Measurements from ENCODE around the gene GFY.

The GFY gene

DNA sequence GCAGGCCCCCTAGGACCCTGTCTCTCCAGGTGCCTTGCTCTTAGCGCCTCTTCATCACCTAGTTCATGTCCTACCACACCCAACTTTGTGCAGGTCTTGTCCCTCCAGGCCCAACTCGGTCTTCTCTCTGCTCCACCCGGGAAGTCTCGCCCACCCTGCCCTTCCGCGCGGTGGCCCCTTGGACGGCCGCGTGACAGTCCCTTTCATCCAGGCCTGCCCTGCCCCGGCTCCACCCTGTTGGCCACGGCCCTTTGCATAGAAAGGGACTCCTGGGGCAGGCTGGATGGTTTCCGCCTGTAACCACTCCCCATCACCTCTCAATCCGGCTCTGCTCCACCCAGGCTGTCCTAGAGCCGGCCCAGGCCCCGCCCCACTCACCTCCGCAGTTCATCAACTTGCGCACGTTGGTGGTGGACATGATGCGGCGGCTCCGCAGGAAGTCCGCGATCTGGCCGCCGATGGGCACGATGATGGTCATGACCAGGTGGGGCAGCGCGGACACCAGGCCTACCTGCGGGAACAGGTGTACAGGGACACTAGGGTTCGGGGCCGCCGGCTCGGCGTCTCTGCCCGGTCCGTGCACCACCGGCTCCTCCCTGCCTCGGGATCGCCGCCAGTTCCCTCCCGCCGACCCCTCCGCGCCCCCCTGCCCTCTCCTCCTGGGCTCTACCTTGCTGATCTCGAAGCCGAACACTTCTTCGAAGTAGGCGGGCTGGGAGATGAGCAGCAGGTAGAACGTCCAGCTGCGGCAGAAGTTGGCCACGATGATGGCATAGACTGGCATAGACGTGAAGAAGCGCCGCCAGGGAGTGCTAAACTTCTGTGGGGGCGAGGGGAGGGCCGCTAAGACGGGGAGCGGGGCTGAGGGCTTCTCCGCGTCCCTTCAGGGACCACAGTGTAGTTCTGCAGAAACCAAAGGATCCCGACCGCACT is 7.2 kb downstream of the GFY start:
- TF ChIP-seq, protein P1, sequence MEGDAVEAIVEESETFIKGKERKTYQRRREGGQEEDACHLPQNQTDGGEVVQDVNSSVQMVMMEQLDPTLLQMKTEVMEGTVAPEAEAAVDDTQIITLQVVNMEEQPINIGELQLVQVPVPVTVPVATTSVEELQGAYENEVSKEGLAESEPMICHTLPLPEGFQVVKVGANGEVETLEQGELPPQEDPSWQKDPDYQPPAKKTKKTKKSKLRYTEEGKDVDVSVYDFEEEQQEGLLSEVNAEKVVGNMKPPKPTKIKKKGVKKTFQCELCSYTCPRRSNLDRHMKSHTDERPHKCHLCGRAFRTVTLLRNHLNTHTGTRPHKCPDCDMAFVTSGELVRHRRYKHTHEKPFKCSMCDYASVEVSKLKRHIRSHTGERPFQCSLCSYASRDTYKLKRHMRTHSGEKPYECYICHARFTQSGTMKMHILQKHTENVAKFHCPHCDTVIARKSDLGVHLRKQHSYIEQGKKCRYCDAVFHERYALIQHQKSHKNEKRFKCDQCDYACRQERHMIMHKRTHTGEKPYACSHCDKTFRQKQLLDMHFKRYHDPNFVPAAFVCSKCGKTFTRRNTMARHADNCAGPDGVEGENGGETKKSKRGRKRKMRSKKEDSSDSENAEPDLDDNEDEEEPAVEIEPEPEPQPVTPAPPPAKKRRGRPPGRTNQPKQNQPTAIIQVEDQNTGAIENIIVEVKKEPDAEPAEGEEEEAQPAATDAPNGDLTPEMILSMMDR (IDR thresholded peaks at IDR 0.05; ENCODE audit: extremely low read depth, insufficient read depth, missing control alignments): no peak
- in situ Hi-C loops (cut with MboI; ENCODE audit: low pct_unique_long_range_greater_than_20kb, low sequenced_read_pairs, unreplicated experiment): no loop called here
- no peak for DNase-seq (ENCODE audit: low spot score)

DNA sequence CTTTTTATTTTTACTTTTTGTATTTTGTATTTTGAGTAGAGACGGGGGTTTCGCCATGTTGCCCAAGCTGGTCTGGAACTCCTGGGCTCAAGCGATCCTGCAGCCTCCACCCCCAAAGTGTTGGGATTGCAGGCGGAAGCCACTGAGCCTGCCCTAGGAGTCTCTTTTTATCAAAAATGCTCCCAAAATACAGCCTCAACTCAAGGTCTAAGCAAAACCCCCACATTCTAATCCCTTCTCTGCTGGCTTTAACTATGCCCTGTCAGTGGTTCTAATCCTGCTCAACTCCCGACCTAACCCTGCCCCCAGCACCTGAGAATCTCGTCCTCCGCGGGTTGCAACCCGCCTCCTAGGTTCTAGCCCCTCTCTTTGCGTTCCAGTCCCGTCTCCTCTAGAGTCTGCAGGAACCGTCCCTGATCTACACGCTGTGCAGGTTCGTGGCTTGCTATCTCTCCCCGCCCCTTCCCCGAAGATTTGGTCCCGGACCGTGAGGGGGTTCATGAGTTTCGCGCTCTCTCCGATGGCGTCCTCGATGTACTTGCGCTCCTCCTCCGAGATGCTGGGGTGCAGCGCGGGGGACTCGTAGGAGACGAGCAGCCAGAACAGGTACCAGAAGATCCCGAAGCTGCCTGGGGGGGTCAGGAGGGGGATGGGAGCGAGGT is 8.2 kb downstream of the GFY start:
- no peak for DNase-seq (ENCODE audit: low spot score)
- TF ChIP-seq, protein P1 (IDR thresholded peaks at IDR 0.05; ENCODE audit: extremely low read depth, insufficient read depth, missing control alignments): no peak
- in situ Hi-C loops (cut with MboI; ENCODE audit: low pct_unique_long_range_greater_than_20kb, low sequenced_read_pairs, unreplicated experiment): no loop called here

DNA sequence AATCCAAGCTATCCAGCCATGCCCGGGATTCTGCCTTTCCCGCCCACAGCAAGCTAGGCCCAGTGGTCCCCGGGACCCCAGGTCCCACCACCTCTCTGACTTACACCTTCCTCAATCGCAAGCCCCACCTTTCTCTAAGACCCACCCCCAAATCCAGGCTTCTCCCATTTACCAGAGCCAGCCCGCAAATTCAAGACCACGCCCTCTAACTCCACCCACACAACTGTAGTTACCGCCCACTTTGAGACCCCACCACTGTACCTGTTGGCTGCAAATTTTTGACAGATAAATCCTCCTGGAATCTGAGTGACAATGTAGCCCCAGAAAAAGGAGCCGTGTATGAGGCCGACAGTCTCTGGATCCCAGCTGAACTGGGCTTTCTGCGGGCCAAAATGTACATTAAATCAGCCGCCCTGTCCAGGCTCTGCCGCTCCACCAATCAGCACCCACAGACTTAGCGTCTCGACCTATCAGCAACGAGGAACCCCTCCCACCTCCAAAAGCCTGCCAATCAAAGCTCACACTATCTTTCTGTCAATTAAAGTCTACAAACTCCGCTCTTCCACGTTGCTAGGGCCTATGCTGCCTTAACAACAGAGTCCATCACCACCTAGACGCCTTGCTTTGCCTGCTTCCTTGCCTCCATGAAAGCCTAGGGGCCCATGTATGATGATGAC is 9.9 kb downstream of the GFY start:
- DNase-seq (ENCODE audit: low spot score): no peak
- in situ Hi-C loops (cut with MboI; ENCODE audit: low pct_unique_long_range_greater_than_20kb, low sequenced_read_pairs, unreplicated experiment): loop anchor here (5.0 kb wide), 1 partner anchor 43 kb away; no protein-coding TSS in a partner anchor
- TF ChIP-seq, protein P1 (IDR thresholded peaks at IDR 0.05; ENCODE audit: extremely low read depth, insufficient read depth, missing control alignments): no peak

DNA sequence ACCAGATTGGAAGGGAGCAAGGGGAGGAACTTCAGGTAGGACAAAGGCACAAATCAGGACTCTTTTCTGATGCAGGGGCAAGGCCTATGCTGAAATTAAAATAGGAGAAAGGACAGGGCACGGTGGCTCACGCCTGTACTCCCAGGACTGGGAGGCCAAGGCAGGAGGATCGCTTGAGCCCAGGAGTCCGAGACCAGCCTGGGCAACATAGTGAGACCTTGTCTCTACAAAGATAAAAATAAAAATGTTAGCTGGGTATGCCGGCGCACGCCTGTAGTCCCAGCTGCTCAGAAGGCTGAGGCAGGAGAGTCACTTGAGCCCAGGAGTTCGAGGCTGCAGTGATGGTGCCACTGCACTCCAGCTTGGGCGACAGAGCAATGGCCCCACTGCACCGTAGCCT is 10.5 kb downstream of the GFY start:
- in situ Hi-C loops (cut with MboI; ENCODE audit: low pct_unique_long_range_greater_than_20kb, low sequenced_read_pairs, unreplicated experiment): loop anchor here (5.0 kb wide), 1 partner anchor 43 kb away; no protein-coding TSS in a partner anchor

DNA sequence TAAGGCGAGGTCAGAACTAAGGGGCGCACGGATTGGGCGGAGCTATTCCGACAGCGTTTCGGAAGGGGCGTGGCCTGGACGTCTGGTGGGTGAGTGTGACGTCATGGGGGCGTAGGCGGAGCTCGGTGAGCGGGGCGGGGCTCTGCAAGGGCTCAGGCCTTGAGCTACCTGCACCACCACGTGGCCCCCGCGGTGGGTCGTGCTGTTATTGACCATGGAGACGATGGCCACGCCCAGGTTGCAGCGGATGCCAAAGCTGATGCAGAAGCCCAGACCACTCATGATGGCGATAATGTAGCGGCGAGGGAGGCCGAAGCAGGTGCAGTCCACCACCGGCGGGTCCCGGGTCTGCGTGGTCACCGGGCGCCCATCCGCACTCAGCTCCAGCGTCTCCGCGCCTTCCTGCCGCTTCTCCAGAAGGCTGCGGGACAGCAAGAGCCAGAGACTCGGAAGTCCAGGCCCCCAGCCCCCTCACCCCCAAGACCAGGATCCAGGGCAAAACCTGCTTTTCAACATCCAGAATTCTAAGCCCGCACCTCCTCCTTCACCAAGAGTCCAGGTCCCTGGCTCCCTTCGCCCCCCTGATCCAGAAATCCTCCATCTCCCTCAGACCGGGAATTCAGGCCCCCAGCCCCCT is 11.3 kb downstream of the GFY start:
- in situ Hi-C loops (cut with MboI; ENCODE audit: low pct_unique_long_range_greater_than_20kb, low sequenced_read_pairs, unreplicated experiment): loop anchor here (5.0 kb wide), 1 partner anchor 44 kb away; no protein-coding TSS in a partner anchor
- TF ChIP-seq, protein P1 (IDR thresholded peaks at IDR 0.05; ENCODE audit: extremely low read depth, insufficient read depth, missing control alignments): no peak
- peak; percentile 68 for DNase-seq (ENCODE audit: low spot score)

More for the DNA sequence above, 10.5 kb downstream of the GFY start:
- DNase-seq (ENCODE audit: low spot score): no peak
- TF ChIP-seq, protein P1 (IDR thresholded peaks at IDR 0.05; ENCODE audit: extremely low read depth, insufficient read depth, missing control alignments): no peak

DNA sequence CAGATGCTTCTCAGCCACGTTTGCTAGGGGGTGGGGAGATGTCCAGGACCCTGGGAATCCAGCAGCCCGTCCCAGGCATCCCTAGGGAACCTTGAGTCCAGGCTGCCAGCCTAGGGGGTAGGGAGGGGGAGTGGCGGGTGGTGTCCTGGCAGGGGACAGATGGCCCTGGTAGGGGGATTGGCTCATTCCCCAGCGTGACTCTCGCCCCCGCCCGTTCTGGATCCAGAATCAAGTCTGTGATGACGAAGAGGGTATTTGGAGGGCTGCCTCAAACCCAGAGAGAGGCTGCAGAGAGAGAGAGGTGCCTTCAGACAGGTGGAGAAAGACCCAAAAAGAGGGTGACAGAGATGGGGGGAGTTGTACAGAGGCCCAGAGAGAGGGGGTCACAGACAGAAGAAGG is 12.0 kb downstream of the GFY start:
- in situ Hi-C loops (cut with MboI; ENCODE audit: low pct_unique_long_range_greater_than_20kb, low sequenced_read_pairs, unreplicated experiment): loop anchor here (5.0 kb wide), 1 partner anchor 45 kb away; no protein-coding TSS in a partner anchor
- DNase-seq (ENCODE audit: low spot score): no peak
- TF ChIP-seq, protein P1 (IDR thresholded peaks at IDR 0.05; ENCODE audit: extremely low read depth, insufficient read depth, missing control alignments): no peak

All from GM13977 (cell line).